ENCODE measurements around the gene PRR27. TPM values are rescaled to one million over a fixed set of nuclear protein-coding genes. Genes with fewer than 3 reads are reported as not detected.

Gene PRR27
- total RNA-seq, 4 donors from 2014 or later, result not detected

GRCh38 chr4:70181864-70182263, 27.8 kb downstream of the PRR27 start:
- intact Hi-C loops (cut with DNase I; ENCODE audit: low total_unique reads), result no loop called here

GRCh38 chr4:70182517-70183167, 28.6 kb downstream of the PRR27 start:
- intact Hi-C loops (cut with DNase I; ENCODE audit: low total_unique reads) (no loop called here), in situ Hi-C loops (cut with MboI; ENCODE audit: low pct_ligation_motif_present in 1 of 4, low pct_unique_long_range_greater_than_20kb in 1 of 4, low sequenced_read_pairs in 3 of 4) (loop anchor here in 3 of 4 donors (25.0 kb wide), 2 partner anchors 270 to 495 kb away; no protein-coding TSS in a partner anchor)
- no peaks in the 10 kb centered on the region for H3K36me3 ChIP-seq
- no peaks in the 10 kb centered on the region for H3K27me3 ChIP-seq
- H3K4me3 ChIP-seq, result no peak overlapping the region
- no peak for DNase-seq
- no peaks in the 10 kb centered on the region for H3K9me3 ChIP-seq
- no peaks in the 10 kb centered on the region for H3K4me1 ChIP-seq
- 19 to 20% methylated on average over 2 of the region's 2 CpGs for WGBS, 2 donors (ENCODE audit: low coverage in 1 of 2)
- no peak for TF ChIP-seq CTCF (IDR thresholded peaks at IDR 0.05)
- TF ChIP-seq POLR2AphosphoS5 (IDR thresholded peaks at IDR 0.05), result no peak
- no peak for TF ChIP-seq POLR2A (IDR thresholded peaks at IDR 0.05)
- TF ChIP-seq EP300 (IDR thresholded peaks at IDR 0.05; ENCODE audit: low read depth), result no peak
- no peak overlapping the region for H3K27ac ChIP-seq

More at GRCh38 chr4:70181864-70182263, 27.8 kb downstream of the PRR27 start:
- in situ Hi-C loops (cut with MboI; ENCODE audit: low pct_ligation_motif_present in 1 of 4, low pct_unique_long_range_greater_than_20kb in 1 of 4, low sequenced_read_pairs in 3 of 4), result loop anchor here in 3 of 4 donors (25.0 kb wide), 2 partner anchors 270 to 495 kb away; no protein-coding TSS in a partner anchor
- Histone ChIP-seq H3K4me3 (no peak overlapping the region), H3K4me1 (no peaks in the 10 kb centered on the region), H3K36me3 (no peaks in the 10 kb centered on the region), H3K27me3 (no peaks in the 10 kb centered on the region), H3K27ac (no peak overlapping the region), H3K9me3 (no peaks in the 10 kb centered on the region)
- WGBS, 2 donors (ENCODE audit: low coverage in 1 of 2), result 46 to 49% methylated on average over 1 of the region's 1 CpG
- no peak for DNase-seq
- TF ChIP-seq POLR2A (IDR thresholded peaks at IDR 0.05), result no peak
- no peak for TF ChIP-seq EP300 (IDR thresholded peaks at IDR 0.05; ENCODE audit: low read depth)
- no peak for TF ChIP-seq CTCF (IDR thresholded peaks at IDR 0.05)
- TF ChIP-seq POLR2AphosphoS5 (IDR thresholded peaks at IDR 0.05), result no peak

GRCh38 chr4:70183168-70183939, 29.3 kb downstream of the PRR27 start:
- intact Hi-C loops (cut with DNase I; ENCODE audit: low total_unique reads) (no loop called here), in situ Hi-C loops (cut with MboI; ENCODE audit: low pct_ligation_motif_present in 1 of 4, low pct_unique_long_range_greater_than_20kb in 1 of 4, low sequenced_read_pairs in 3 of 4) (loop anchor here in 3 of 4 donors (25.0 kb wide), 2 partner anchors 271 to 496 kb away; no protein-coding TSS in a partner anchor)
- WGBS, 2 donors (ENCODE audit: low coverage in 1 of 2), result 42 to 43% methylated on average over 6 of the region's 6 CpGs
- Histone ChIP-seq H3K27ac (no peak overlapping the region), H3K36me3 (no peaks in the 10 kb centered on the region), H3K4me3 (no peak overlapping the region), H3K9me3 (no peaks in the 10 kb centered on the region), H3K4me1 (no peaks in the 10 kb centered on the region), H3K27me3 (no peaks in the 10 kb centered on the region)
- peak; percentile 7 for DNase-seq
- TF ChIP-seq EP300 (IDR thresholded peaks at IDR 0.05; ENCODE audit: low read depth), result no peak
- TF ChIP-seq CTCF (IDR thresholded peaks at IDR 0.05), result peak; percentile 47 to 60 (median 57)

- DNase-seq, result no peak
- TF ChIP-seq POLR2AphosphoS5 (IDR thresholded peaks at IDR 0.05), result no peak
- TF ChIP-seq POLR2A (IDR thresholded peaks at IDR 0.05), result no peak
- TF ChIP-seq EP300 (IDR thresholded peaks at IDR 0.05; ENCODE audit: low read depth), result no peak
- no peak for TF ChIP-seq CTCF (IDR thresholded peaks at IDR 0.05)
- 65 to 67% methylated on average over 1 of the region's 1 CpG for WGBS, 2 donors (ENCODE audit: low coverage in 1 of 2)
- intact Hi-C loops (cut with DNase I; ENCODE audit: low total_unique reads), result no loop called here
- H3K27me3 ChIP-seq, result no peaks in the 10 kb centered on the region
- in situ Hi-C loops (cut with MboI; ENCODE audit: low pct_ligation_motif_present in 1 of 4, low pct_unique_long_range_greater_than_20kb in 1 of 4, low sequenced_read_pairs in 3 of 4), result loop anchor here in 3 of 4 donors (25.0 kb wide), 2 partner anchors 272 to 497 kb away; no protein-coding TSS in a partner anchor
- no peaks in the 10 kb centered on the region for H3K4me1 ChIP-seq
- no peak overlapping the region for H3K27ac ChIP-seq
- no peak overlapping the region for H3K4me3 ChIP-seq
- H3K9me3 ChIP-seq, result no peaks in the 10 kb centered on the region
- H3K36me3 ChIP-seq, result no peaks in the 10 kb centered on the region
Measured at GRCh38 chr4:70183940-70184246, 29.9 kb downstream of the PRR27 start.

All from transverse colon (tissue), 4 donors.